ENCODE results near the gene EDIL3.

Gene EDIL3

GRCh38 chr5:84069608-84070179, 315.0 kb downstream of the EDIL3 start:
- H3K27me3 ChIP-seq (replicated peaks; ENCODE audit: insufficient read depth, low read length), result no peaks in the 10 kb centered on the region
- no peak overlapping the region for H3K27ac ChIP-seq (ENCODE audit: low read length)
- no peaks in the 10 kb centered on the region for H3K9me2 ChIP-seq (replicated peaks; ENCODE audit: insufficient read depth, low read length)
- TF ChIP-seq EZH2phosphoT487 (IDR thresholded peaks at IDR 0.05; ENCODE audit: low read length) (no peak), EZH2 (optimal IDR thresholded peaks at IDR 0.05; ENCODE audit: low read depth, low read length) (no peak)
- no peak overlapping the region for H3K4me2 ChIP-seq (ENCODE audit: low read depth, low read length)
- no peaks in the 10 kb centered on the region for H3K9me3 ChIP-seq (replicated peaks; ENCODE audit: insufficient read depth, low read length)
- H3K79me2 ChIP-seq (ENCODE audit: low read length), result no peaks in the 10 kb centered on the region
- H3F3A ChIP-seq (ENCODE audit: insufficient read depth, low read length), result no peaks in the 10 kb centered on the region
- no peaks in the 10 kb centered on the region for H3K4me1 ChIP-seq (ENCODE audit: low read length)
- no peak overlapping the region for H3K9ac ChIP-seq (ENCODE audit: low read length)
- no peak overlapping the region for H2AFZ ChIP-seq (ENCODE audit: low read length)
- DNase-seq, result no peak
- H3K36me3 ChIP-seq (replicated peaks; ENCODE audit: insufficient read depth, low read length), result no peaks in the 10 kb centered on the region
- H3K4me3 ChIP-seq (ENCODE audit: low read length), result no peak overlapping the region
- H4K20me1 ChIP-seq (ENCODE audit: insufficient read depth, low read length), result no peaks in the 10 kb centered on the region

DNA sequence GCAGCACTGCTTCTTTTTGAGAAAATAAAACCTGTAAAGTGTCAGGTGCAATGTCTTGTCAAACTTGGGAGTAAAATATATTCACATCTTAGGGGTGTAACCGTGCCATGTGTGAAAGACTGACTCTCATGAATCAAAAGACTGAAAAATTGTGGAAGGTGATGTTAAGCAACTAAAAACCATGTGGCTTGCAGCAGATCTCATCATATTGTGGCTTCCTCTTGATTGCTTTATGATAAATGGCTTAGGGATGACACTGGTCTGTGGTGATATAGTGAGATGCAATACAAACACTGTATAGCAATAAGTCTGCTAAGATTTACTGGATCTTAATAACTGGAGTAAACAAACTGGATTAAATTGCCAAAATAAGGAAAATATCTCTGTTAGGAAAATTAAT, 321.6 kb downstream of the EDIL3 start:
- Histone ChIP-seq H3K27ac (ENCODE audit: low read length) (no peak overlapping the region), H3K9ac (ENCODE audit: low read length) (no peak overlapping the region), H3K27me3 (replicated peaks; ENCODE audit: insufficient read depth, low read length) (no peaks in the 10 kb centered on the region), H2AFZ (ENCODE audit: low read length) (no peak overlapping the region), H3K9me3 (replicated peaks; ENCODE audit: insufficient read depth, low read length) (no peaks in the 10 kb centered on the region), H3K4me1 (ENCODE audit: low read length) (no peaks in the 10 kb centered on the region), H3K9me2 (replicated peaks; ENCODE audit: insufficient read depth, low read length) (no peaks in the 10 kb centered on the region), H4K20me1 (ENCODE audit: insufficient read depth, low read length) (no peaks in the 10 kb centered on the region), H3K79me2 (ENCODE audit: low read length) (no peaks in the 10 kb centered on the region), H3K36me3 (replicated peaks; ENCODE audit: insufficient read depth, low read length) (no peaks in the 10 kb centered on the region), H3K4me3 (ENCODE audit: low read length) (no peak overlapping the region), H3F3A (ENCODE audit: insufficient read depth, low read length) (no peaks in the 10 kb centered on the region), H3K4me2 (ENCODE audit: low read depth, low read length) (no peak overlapping the region)
- DNase-seq, result no peak
- TF ChIP-seq EZH2phosphoT487 (IDR thresholded peaks at IDR 0.05; ENCODE audit: low read length) (no peak), CTCF (IDR thresholded peaks at IDR 0.05; ENCODE audit: low read length) (no peak), EZH2 (optimal IDR thresholded peaks at IDR 0.05; ENCODE audit: low read depth, low read length) (no peak)

DNA sequence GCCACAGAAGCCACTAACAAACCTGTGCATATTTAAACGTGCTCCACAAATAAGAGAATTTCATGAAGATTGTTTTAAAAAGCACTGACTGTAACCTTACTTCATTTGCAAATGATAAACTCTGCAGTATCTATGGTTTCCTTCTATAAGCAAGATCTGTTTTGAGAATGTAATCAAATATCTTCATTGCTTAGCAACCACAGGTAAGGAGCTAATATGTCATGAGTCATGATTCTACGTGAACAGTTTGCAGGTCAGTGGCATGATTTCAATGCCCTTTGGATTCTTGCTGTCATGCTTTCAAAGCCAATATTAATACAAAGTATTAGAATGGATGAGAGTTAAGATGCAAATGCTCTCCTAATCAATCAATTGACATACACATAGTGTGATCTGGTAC, 325.0 kb downstream of the EDIL3 start:
- Histone ChIP-seq H3K27ac (ENCODE audit: low read length) (no peak overlapping the region), H3K36me3 (replicated peaks; ENCODE audit: insufficient read depth, low read length) (no peaks in the 10 kb centered on the region), H3K9ac (ENCODE audit: low read length) (no peak overlapping the region), H3K4me2 (ENCODE audit: low read depth, low read length) (no peak overlapping the region), H4K20me1 (ENCODE audit: insufficient read depth, low read length) (no peaks in the 10 kb centered on the region), H3K9me2 (replicated peaks; ENCODE audit: insufficient read depth, low read length) (no peaks in the 10 kb centered on the region), H3K4me1 (ENCODE audit: low read length) (no peaks in the 10 kb centered on the region), H3K9me3 (replicated peaks; ENCODE audit: insufficient read depth, low read length) (no peaks in the 10 kb centered on the region), H3F3A (ENCODE audit: insufficient read depth, low read length) (no peaks in the 10 kb centered on the region), H3K79me2 (ENCODE audit: low read length) (no peaks in the 10 kb centered on the region), H3K4me3 (ENCODE audit: low read length) (no peak overlapping the region), H2AFZ (ENCODE audit: low read length) (no peak overlapping the region), H3K27me3 (replicated peaks; ENCODE audit: insufficient read depth, low read length) (no peaks in the 10 kb centered on the region)
- TF ChIP-seq EZH2 (optimal IDR thresholded peaks at IDR 0.05; ENCODE audit: low read depth, low read length) (no peak), EZH2phosphoT487 (IDR thresholded peaks at IDR 0.05; ENCODE audit: low read length) (no peak), CTCF (IDR thresholded peaks at IDR 0.05; ENCODE audit: low read length) (no peak)
- DNase-seq, result no peak

- no peaks in the 10 kb centered on the region for H3K4me1 ChIP-seq (ENCODE audit: low read length)
- no peaks in the 10 kb centered on the region for H3K36me3 ChIP-seq (replicated peaks; ENCODE audit: insufficient read depth, low read length)
- H3K4me3 ChIP-seq (ENCODE audit: low read length), result no peak overlapping the region
- no peak overlapping the region for H3K4me2 ChIP-seq (ENCODE audit: low read depth, low read length)
- H4K20me1 ChIP-seq (ENCODE audit: insufficient read depth, low read length), result no peaks in the 10 kb centered on the region
- H3K9me2 ChIP-seq (replicated peaks; ENCODE audit: insufficient read depth, low read length), result no peaks in the 10 kb centered on the region
- H3F3A ChIP-seq (ENCODE audit: insufficient read depth, low read length), result no peaks in the 10 kb centered on the region
- TF ChIP-seq EZH2phosphoT487 (IDR thresholded peaks at IDR 0.05; ENCODE audit: low read length), result no peak
- TF ChIP-seq EZH2 (optimal IDR thresholded peaks at IDR 0.05; ENCODE audit: low read depth, low read length), result no peak
- no peak for TF ChIP-seq CTCF (IDR thresholded peaks at IDR 0.05; ENCODE audit: low read length)
- no peaks in the 10 kb centered on the region for H3K27me3 ChIP-seq (replicated peaks; ENCODE audit: insufficient read depth, low read length)
- H3K9ac ChIP-seq (ENCODE audit: low read length), result no peak overlapping the region
- H3K79me2 ChIP-seq (ENCODE audit: low read length), result no peaks in the 10 kb centered on the region
- no peaks in the 10 kb centered on the region for H3K9me3 ChIP-seq (replicated peaks; ENCODE audit: insufficient read depth, low read length)
- no peak for DNase-seq
- no peak overlapping the region for H3K27ac ChIP-seq (ENCODE audit: low read length)
- no peak overlapping the region for H2AFZ ChIP-seq (ENCODE audit: low read length)
Observed at GRCh38 chr5:84058561-84058960, 326.1 kb downstream of the EDIL3 start.
